Measurements from ENCODE around the gene FAM163B. TPM values are rescaled to one million over a fixed set of nuclear protein-coding genes. Genes with fewer than 3 reads are reported as not detected.

FAM163B gene
- total and polyA plus RNA-seq, 2 donors (not counting 3 experiments of a cell fraction or from before 2014, with no cell fraction given): not detected

GRCh38 chr9:133575186-133576030 is 33.8 kb downstream of the FAM163B start:
- Histone ChIP-seq H3K4me3 (replicated peaks in 1 of 3; ENCODE audit: insufficient read depth in 1 of 3, low read depth in 1 of 3, low read length in 3 of 3) (no peak overlapping the region), H3K27me3 (ENCODE audit: control insufficient read depth in 2 of 2, insufficient read depth in 2 of 2, low read length in 2 of 2) (no peaks in the 10 kb centered on the region), H3K4me1 (ENCODE audit: control insufficient read depth, extremely low read depth, insufficient read depth, low read length) (peaks cover 2% of the 10 kb centered on the region), H3K79me2 (ENCODE audit: control insufficient read depth, insufficient read depth, low read length) (no peaks in the 10 kb centered on the region), H3K27ac (ENCODE audit: insufficient read depth, low read depth, low read length) (no peak overlapping the region), H4K20me1 (replicated peaks; ENCODE audit: control insufficient read depth, extremely low read depth, insufficient read depth, low read length) (no peaks in the 10 kb centered on the region), H3K9me3 (replicated peaks; ENCODE audit: control insufficient read depth, insufficient read depth, low read length) (no peaks in the 10 kb centered on the region), H2AFZ (ENCODE audit: low read depth, low read length) (no peak overlapping the region), H3K36me3 (ENCODE audit: control insufficient read depth in 2 of 2, extremely low read depth in 1 of 2, insufficient read depth in 2 of 2, low read length in 2 of 2) (no peaks in the 10 kb centered on the region), H3K9me1 (replicated peaks; ENCODE audit: control insufficient read depth, extremely low read depth, insufficient read depth, low read length) (no peaks in the 10 kb centered on the region), H3K4me2 (ENCODE audit: insufficient read depth, low read length) (no peak overlapping the region), H3K9ac (replicated peaks; ENCODE audit: extremely low read depth, insufficient read depth, low read length) (no peak overlapping the region)
- CTCF ChIA-PET: no interaction called here
- POLR2A ChIA-PET: no interaction called here
- DNase-seq (ENCODE audit: low read depth, low spot score): no peak
- TF ChIP-seq FOS (IDR thresholded peaks at IDR 0.05; ENCODE audit: borderline replicate concordance, insufficient read depth, low read length): no peak
- no peak for TF ChIP-seq MYC (IDR thresholded peaks at IDR 0.05; ENCODE audit: low read depth, low read length)
- TF ChIP-seq CTCF (IDR thresholded peaks at IDR 0.05; ENCODE audit: extremely low read depth in 1 of 2, insufficient read depth in 1 of 2, low read depth in 1 of 2, low read length in 2 of 2): no peak
- no peak for TF ChIP-seq MAX (IDR thresholded peaks at IDR 0.05; ENCODE audit: insufficient read depth, insufficient read length)
- TF ChIP-seq GATA2 (IDR thresholded peaks at IDR 0.05; ENCODE audit: insufficient read depth, insufficient read length, low read depth, low read length): no peak
- no peak for TF ChIP-seq EZH2 (IDR thresholded peaks at IDR 0.05; ENCODE audit: borderline replicate concordance, low read depth, low read length, severe bottlenecking)
- no TSS peak for BruUV-seq (replicated peaks)
- intact Hi-C loops (cut with micrococcal nuclease): no loop called here
- FAIRE-seq: no peak
- dilution Hi-C loops (cut with MboI; ENCODE audit: extremely low pct_ligation_motif_present, low sequenced_read_pairs): no loop called here

Measured in endothelial cell of umbilical vein (primary cell).